CD4-positive, alpha-beta T cell treated with Interleukin-15 for 4 hours (primary cell): Measurements from ENCODE around the gene COMTD1.
"Not testable (repeated sequence)": the region's sequence is repeated elsewhere in the genome, so short reads cannot be mapped to it uniquely, and the experiment has no call there.

Experiments used
- DNase-seq: peaks from one replicate; pipeline ENCODE4 v3.0.0-alpha.2; 2020; ENCODE audit warnings: low spot score

Gene COMTD1

DNA sequence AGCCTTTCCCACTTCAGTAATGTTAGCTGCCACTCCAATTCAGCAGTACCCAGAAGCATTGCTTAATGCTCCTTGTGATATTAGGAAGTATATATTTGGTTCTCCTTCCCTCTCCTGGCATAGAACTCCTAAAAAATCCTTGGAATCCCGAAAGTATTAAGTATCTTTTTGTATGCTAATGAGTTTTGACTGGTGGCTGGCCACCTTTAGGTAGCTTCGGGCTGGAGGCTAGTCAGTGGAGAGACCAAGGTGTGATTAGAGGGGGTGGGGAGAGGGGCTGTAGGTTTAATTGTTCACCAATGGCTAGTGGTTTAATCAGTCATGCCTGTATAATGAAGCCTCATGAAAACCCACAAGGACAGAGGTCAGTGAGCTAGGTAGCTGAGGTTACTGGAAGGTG is 12.2 kb downstream of the COMTD1 start:
- no peak for DNase-seq

- not testable (repeated sequence) for DNase-seq
Observed at GRCh38 chr10:75221492-75221891, 14.3 kb downstream of the COMTD1 start.

DNA sequence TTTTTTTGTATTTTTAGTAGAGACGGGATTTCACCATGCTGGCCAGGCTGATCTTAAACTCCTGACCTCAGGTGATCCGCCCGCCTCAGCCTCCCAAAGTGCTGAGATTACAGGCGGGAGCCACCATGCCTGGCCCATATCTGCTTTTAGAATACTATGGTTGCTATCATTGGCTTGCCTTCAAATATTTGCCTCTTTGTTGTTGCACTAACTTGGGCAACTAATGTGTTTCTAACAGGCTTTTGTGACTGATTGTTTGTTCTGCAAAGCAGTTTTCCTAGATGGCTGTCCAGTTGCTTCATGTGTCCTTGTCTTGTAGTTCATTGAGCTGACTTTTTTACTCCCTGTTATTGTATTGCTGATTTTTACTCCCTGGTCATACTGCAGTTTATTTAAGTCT is 15.5 kb downstream of the COMTD1 start:
- DNase-seq = no peak

- DNase-seq = no peak
Observed at GRCh38 chr10:75212343-75212742, 23.4 kb downstream of the COMTD1 start.

DNA sequence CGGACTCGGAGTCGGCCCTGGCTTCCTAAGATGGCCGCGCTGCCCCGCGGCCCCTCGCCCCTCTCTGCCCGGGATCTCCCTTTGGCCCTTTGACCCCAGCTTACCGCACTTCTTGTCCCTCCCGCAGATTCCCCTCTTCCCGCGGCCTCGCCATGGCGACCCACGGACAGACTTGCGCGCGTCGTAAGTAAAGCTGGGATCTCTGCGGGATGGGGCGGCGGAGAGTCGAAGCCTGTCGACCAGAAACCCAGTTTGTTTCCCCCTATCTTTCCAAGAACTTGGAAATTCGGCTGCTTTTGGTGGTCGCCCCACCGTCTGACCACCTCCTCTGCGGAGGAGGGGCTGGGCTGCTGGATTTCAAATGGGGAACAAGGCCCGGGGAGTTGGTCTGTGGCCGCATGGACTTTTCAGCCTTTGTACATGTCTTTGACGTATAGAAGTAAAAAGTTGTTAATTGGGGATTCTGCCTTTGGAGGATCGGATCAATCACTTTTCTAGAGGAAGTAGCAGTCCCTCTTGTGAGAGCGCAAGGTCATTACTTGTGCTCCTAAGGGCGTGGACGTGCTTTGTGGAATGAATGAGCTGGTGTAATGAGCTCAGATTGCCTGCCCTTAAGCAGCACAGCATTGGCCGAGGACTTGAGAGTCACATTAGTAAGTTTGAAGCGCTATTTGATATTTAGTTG is 24.6 kb downstream of the COMTD1 start:
- DNase-seq = peak; percentile 28

GRCh38 chr10:75210282-75211006 is 25.3 kb downstream of the COMTD1 start, which contains the start of gene VDAC2:
VDAC2 (plus strand) TSS chr10:75210796; CDS start chr10:75211159, 363 bp downstream.
- DNase-seq = peak; percentile 94

DNA sequence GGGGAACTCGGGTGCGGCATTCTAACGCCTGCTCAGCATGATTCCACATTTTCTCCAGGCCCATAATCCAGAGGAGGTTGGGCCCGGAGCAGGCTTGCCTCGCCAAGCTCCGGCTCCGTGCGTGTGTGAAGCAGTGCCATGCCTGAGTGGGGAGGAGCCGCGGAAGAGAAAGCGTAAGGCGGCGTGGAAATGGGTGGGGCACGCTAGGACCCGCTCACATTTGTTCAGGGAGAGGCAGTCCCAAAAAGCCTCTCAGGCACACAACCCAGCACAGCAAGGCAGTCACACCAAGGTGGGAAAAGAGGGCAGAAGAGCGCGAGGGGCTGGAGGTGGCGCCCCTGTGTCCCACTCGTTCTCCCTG is 25.9 kb downstream of the COMTD1 start:
- DNase-seq = peak; percentile 81

GRCh38 chr10:75209086-75209920 is 26.5 kb downstream of the COMTD1 start:
- no peak for DNase-seq

DNA sequence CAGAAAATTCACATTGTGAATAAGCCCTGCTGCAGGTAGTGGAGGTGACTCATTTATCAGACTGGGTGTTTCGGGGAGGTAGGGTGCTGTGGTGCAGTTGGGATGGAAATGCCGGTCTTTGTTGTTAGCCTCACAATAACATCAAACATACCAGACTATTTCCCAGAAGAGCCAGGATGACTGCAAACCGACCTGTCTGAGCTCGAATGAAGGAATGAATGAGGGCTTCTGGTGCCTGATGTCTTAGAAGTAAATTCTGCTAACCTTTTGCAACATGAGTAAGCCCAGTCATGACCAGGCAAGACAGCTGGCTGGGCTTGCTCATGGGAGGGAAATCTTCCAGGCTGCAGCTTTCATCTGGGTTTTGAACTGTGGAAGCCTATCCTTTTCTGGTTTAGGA is 27.6 kb downstream of the COMTD1 start:
- DNase-seq = peak; percentile 10

GRCh38 chr10:75207857-75208144 is 28.0 kb downstream of the COMTD1 start:
- DNase-seq = no peak

GRCh38 chr10:75207079-75207856 is 28.5 kb downstream of the COMTD1 start:
- DNase-seq = no peak

GRCh38 chr10:75206638-75207037 is 29.1 kb downstream of the COMTD1 start:
- not testable (repeated sequence) for DNase-seq

DNA sequence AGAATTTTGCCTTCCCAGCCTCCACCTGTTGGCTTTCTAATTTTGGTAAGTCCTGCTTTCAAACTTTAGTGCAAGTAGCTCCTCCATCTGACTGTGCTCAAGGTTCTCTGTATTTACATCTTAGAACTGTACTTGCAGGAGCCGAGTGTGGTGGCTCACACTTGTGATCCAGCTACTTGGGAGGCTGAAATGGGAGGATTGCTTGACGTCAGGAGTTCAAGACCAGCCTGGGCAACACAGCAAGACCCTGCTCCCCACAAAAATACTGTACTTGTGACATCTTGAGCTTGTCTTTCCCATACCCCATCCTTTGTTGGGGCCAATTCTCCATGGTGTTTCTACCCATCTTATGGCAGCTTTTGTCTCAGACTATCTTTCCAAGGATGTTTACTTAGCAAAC is 29.8 kb downstream of the COMTD1 start:
- no peak for DNase-seq

- no peak for DNase-seq
Observed at GRCh38 chr10:75203724-75204123, 32.0 kb downstream of the COMTD1 start.

DNA sequence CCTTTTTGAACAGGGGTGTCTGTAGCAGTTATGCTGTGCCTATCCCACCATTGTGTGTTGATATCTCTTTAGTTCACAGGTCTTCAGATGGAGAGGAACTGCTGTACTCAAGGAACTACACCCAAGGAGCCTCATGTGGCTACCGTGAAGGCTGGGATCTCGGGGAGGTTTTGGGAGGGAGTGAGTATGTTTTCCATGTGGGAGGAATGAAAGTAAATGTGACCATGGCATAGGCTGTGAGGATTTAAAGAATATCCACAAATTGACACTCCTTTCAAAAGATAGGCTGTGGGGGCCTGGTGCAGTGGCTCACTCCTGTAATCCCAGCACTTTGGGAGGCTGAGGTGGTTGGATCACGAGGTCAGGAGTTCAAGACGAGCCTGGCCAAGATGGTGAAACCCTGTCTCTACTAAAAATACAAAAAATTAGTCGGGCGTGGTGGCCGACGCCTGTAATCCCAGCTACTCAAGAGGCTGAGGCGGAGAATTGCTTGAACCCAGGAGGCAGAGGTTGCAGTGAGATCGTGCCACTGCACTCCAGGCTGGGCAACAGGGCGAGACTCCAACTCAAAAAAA is 32.6 kb downstream of the COMTD1 start:
- DNase-seq = not testable (repeated sequence)

GRCh38 chr10:75202321-75203045 is 33.3 kb downstream of the COMTD1 start:
- DNase-seq = no peak

DNA sequence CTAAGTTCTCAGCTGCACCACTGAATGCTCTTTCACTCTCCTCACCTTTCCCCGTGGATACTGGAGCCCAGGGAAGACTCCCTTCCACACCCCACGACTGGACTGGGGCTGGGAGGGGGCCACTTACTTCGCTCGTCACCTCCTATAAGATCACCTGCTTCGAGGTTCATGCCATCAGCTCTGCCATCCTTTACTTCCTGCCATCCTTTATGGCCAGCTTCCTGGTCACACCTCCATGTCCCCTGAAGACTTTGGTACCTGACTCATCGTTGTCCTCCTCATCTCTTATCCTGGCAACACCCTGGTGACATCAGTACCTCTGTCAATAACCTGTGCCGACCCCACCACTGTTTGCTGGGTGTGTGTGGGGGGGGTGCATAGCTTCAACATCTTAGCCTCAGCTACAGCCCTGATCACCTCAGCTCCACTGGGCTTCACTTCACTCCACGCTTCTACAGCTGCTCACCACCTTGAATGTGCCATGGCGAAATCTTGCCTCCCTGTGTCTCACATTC is 33.9 kb downstream of the COMTD1 start:
- no peak for DNase-seq

GRCh38 chr10:75199949-75200348 is 35.8 kb downstream of the COMTD1 start:
- not testable (repeated sequence) for DNase-seq

- no peak for DNase-seq
Observed at GRCh38 chr10:75197906-75198305, 37.9 kb downstream of the COMTD1 start.

DNA sequence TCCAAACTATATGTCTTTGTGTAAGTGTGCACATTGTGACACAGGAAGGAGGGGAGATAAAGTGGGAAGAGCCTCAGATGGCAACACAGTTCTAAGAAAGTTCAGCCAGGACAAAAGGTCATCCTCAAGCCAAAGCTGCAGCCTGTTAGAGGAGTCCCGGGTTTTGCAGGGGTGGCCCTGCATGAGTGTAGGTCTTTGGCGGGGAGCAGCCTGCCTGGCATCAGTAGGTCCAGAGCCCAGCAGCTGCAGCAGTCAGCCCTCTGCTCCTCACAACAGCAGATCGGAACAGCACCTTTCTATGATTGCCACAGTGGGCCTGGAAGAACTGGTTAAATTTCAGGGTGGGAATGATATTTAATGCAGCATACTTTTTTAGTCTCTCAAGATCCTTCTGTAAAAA is 38.7 kb downstream of the COMTD1 start:
- DNase-seq = no peak
